GM23248 (cell line): Measurements from ENCODE around the gene HOXB3.

Experiments used
- EZH2 ChIP-seq: fragments of 200-600 bp; sonication (generic); IDR thresholded peaks from 2 replicates; pipeline ENCODE4 v1.6.1; 2018; ENCODE audit warnings: antibody characterized with exemption, mild to moderate bottlenecking; ENCODE audit not compliant: insufficient read depth, poor library complexity, severe bottlenecking
- EZH2phosphoT487 ChIP-seq: fragments of 200-600 bp; sonication (generic); IDR thresholded peaks from 2 replicates; pipeline ENCODE4 v1.6.1; 2018; ENCODE audit warnings: antibody characterized with exemption, moderate library complexity, mild to moderate bottlenecking, low read depth; ENCODE audit not compliant: insufficient read depth

GRCh38 chr17:48571024-48571818, 18.8 kb downstream of the HOXB3 start:
- no peak for TF ChIP-seq EZH2
- TF ChIP-seq EZH2phosphoT487: no peak
